ENCODE data around the gene PATJ.

GRCh38 chr1:61770131-61770530 lies 27.9 kb downstream of the PATJ start:
- TF ChIP-seq CTCF (IDR thresholded peaks at IDR 0.05) (no peak), EP300 (IDR thresholded peaks at IDR 0.05) (no peak), POLR2AphosphoS5 (IDR thresholded peaks at IDR 0.05) (no peak), POLR2A (IDR thresholded peaks at IDR 0.05; ENCODE audit: low read depth) (no peak)

Measured in esophagus muscularis mucosa (tissue), 4 donors.